Neural cell (in vitro differentiated cells): Measurements from ENCODE around the gene DTWD1.

Experiments used
- EP300 ChIP-seq: fragments of 450-650 bp; conservative IDR thresholded peaks from 2 replicates; pipeline ENCODE4 v1.6.1; 2014; ENCODE audit warnings: antibody characterized with exemption, mild to moderate bottlenecking, moderate library complexity; ENCODE audit not compliant: poor library complexity, severe bottlenecking
- EZH2 ChIP-seq: fragments of 200-600, 300-800 bp; shearing (Covaris generic), sonication (generic); IDR thresholded peaks from 2 replicates; pipeline ENCODE4 v1.6.1; 2014; ENCODE audit warnings: antibody characterized with exemption, low read length, borderline replicate concordance, mild to moderate bottlenecking; ENCODE audit not compliant: insufficient read depth, poor library complexity, severe bottlenecking
- MXI1 ChIP-seq: fragments of 450-650 bp; conservative IDR thresholded peaks from 2 replicates; pipeline ENCODE4 v1.6.1; 2014; ENCODE audit warnings: antibody characterized with exemption, mild to moderate bottlenecking; ENCODE audit not compliant: poor library complexity, severe bottlenecking
- POLR2AphosphoS5 ChIP-seq: IDR thresholded peaks from 2 replicates; pipeline ENCODE4 v1.6.1; 2012
- RAD21 ChIP-seq: fragments of 450-650 bp; conservative IDR thresholded peaks from 2 replicates; pipeline ENCODE4 v1.6.1; 2014; ENCODE audit warnings: antibody characterized with exemption, mild to moderate bottlenecking, moderate library complexity
- SMC3 ChIP-seq: fragments of 450-650 bp; conservative IDR thresholded peaks from 2 replicates; pipeline ENCODE4 v1.6.1; 2014; ENCODE audit warnings: antibody characterized with exemption, mild to moderate bottlenecking, moderate library complexity; ENCODE audit not compliant: poor library complexity
- TAF1 ChIP-seq: IDR thresholded peaks from 2 replicates; pipeline ENCODE4 v1.6.1; 2012; ENCODE audit warnings: low read depth
- TF ChIP-seq, protein P1 (sequence below): fragments of 450-650 bp; IDR thresholded peaks from 2 replicates; pipeline ENCODE4 v1.5.1; 2014; ENCODE audit warnings: antibody characterized with exemption, mild to moderate bottlenecking, moderate library complexity; ENCODE audit not compliant: poor library complexity, severe bottlenecking
- TF ChIP-seq, protein P2 (sequence below): IDR thresholded peaks from 2 replicates; pipeline ENCODE4 v1.6.1; 2012; ENCODE audit warnings: borderline replicate concordance

DNA sequence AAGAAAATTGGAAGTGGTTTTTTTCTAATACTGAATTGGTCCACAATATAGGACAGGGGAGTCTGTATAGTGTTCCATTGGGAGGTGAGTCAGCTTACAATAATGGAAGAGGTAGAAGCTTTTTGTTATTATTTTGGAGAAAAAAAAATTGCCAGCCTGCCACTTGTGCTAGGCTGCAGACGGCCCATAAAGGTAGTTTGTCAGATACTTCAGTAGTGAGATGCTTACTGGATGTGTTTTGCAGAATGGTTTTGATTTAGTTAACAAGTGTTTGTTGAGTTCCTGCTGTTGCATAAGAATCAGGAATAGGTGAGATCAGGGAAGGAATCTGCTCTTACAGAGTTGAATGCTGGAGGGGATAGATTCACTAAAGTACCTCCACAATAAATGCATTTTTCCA, 1.0 kb downstream of the DTWD1 start:
- no peak for TF ChIP-seq EZH2
- no peak for TF ChIP-seq SMC3
- TF ChIP-seq, protein P1, sequence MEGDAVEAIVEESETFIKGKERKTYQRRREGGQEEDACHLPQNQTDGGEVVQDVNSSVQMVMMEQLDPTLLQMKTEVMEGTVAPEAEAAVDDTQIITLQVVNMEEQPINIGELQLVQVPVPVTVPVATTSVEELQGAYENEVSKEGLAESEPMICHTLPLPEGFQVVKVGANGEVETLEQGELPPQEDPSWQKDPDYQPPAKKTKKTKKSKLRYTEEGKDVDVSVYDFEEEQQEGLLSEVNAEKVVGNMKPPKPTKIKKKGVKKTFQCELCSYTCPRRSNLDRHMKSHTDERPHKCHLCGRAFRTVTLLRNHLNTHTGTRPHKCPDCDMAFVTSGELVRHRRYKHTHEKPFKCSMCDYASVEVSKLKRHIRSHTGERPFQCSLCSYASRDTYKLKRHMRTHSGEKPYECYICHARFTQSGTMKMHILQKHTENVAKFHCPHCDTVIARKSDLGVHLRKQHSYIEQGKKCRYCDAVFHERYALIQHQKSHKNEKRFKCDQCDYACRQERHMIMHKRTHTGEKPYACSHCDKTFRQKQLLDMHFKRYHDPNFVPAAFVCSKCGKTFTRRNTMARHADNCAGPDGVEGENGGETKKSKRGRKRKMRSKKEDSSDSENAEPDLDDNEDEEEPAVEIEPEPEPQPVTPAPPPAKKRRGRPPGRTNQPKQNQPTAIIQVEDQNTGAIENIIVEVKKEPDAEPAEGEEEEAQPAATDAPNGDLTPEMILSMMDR: no peak
- TF ChIP-seq TAF1: no peak
- no peak for TF ChIP-seq EP300
- no peak for TF ChIP-seq RAD21
- no peak for TF ChIP-seq POLR2AphosphoS5
- no peak for TF ChIP-seq MXI1
- TF ChIP-seq, protein P2, sequence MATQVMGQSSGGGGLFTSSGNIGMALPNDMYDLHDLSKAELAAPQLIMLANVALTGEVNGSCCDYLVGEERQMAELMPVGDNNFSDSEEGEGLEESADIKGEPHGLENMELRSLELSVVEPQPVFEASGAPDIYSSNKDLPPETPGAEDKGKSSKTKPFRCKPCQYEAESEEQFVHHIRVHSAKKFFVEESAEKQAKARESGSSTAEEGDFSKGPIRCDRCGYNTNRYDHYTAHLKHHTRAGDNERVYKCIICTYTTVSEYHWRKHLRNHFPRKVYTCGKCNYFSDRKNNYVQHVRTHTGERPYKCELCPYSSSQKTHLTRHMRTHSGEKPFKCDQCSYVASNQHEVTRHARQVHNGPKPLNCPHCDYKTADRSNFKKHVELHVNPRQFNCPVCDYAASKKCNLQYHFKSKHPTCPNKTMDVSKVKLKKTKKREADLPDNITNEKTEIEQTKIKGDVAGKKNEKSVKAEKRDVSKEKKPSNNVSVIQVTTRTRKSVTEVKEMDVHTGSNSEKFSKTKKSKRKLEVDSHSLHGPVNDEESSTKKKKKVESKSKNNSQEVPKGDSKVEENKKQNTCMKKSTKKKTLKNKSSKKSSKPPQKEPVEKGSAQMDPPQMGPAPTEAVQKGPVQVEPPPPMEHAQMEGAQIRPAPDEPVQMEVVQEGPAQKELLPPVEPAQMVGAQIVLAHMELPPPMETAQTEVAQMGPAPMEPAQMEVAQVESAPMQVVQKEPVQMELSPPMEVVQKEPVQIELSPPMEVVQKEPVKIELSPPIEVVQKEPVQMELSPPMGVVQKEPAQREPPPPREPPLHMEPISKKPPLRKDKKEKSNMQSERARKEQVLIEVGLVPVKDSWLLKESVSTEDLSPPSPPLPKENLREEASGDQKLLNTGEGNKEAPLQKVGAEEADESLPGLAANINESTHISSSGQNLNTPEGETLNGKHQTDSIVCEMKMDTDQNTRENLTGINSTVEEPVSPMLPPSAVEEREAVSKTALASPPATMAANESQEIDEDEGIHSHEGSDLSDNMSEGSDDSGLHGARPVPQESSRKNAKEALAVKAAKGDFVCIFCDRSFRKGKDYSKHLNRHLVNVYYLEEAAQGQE: no peak
